ENCODE results near the gene GPR119.
"Not testable (repeated sequence)": the region's sequence is repeated elsewhere in the genome, so short reads cannot be mapped to it uniquely, and the experiment has no call there.

GPR119 gene

GRCh38 chrX:130385520-130385919, at the start of gene GPR119:
TSS of gene GPR119 (minus strand) at chrX:130385674. CDS start at chrX:130385447, 227 bp downstream.
- DNase-seq, result no peak

- not testable (repeated sequence) for DNase-seq
Measured at GRCh38 chrX:130429236-130429635, 43.8 kb upstream of the GPR119 start.

GRCh38 chrX:130426531-130426930, 41.1 kb upstream of the GPR119 start:
- DNase-seq, result no peak

- DNase-seq, result no peak
Measured at GRCh38 chrX:130419263-130419662, 33.8 kb upstream of the GPR119 start.

GRCh38 chrX:130418740-130419139, 33.3 kb upstream of the GPR119 start:
- no peak for DNase-seq

- no peak for DNase-seq
Measured at GRCh38 chrX:130418066-130418465, 32.6 kb upstream of the GPR119 start.

GRCh38 chrX:130416785-130417184, 31.3 kb upstream of the GPR119 start:
- DNase-seq, result no peak

- no peak for DNase-seq
Measured at GRCh38 chrX:130415201-130415600, 29.7 kb upstream of the GPR119 start.

GRCh38 chrX:130414800-130415199, 29.3 kb upstream of the GPR119 start:
- no peak for DNase-seq

GRCh38 chrX:130413415-130413814, 27.9 kb upstream of the GPR119 start:
- no peak for DNase-seq

GRCh38 chrX:130402208-130402684, 16.8 kb upstream of the GPR119 start:
- DNase-seq, result no peak

- DNase-seq, result peak; percentile 76
Measured at GRCh38 chrX:130401415-130402207, 16.1 kb upstream of the GPR119 start, which contains the start of gene RBMX2. TSS of gene RBMX2 (plus strand) at chrX:130401987. CDS start at chrX:130402033, 46 bp downstream.

- no peak for DNase-seq
Measured at GRCh38 chrX:130395341-130395740, 9.9 kb upstream of the GPR119 start.

- peak; percentile 26 for DNase-seq
Measured at GRCh38 chrX:130393451-130394074, 8.1 kb upstream of the GPR119 start.

GRCh38 chrX:130386408-130386808, 934 bp upstream of the GPR119 start:
- no peak for DNase-seq

- DNase-seq, result no peak
Measured at GRCh38 chrX:130378024-130378669, 7.3 kb downstream of the GPR119 start.

- DNase-seq, result no peak
Measured at GRCh38 chrX:130376077-130376476, 9.4 kb downstream of the GPR119 start.

GRCh38 chrX:130352050-130352449, 33.4 kb downstream of the GPR119 start:
- not testable (repeated sequence) for DNase-seq

GRCh38 chrX:130351567-130351966, 33.9 kb downstream of the GPR119 start:
- DNase-seq, result no peak

- no peak for DNase-seq
Measured at GRCh38 chrX:130347321-130347720, 38.2 kb downstream of the GPR119 start.

GRCh38 chrX:130343411-130343810, 42.1 kb downstream of the GPR119 start:
- no peak for DNase-seq

- DNase-seq, result no peak
Measured at GRCh38 chrX:130340271-130340670, 45.2 kb downstream of the GPR119 start.

- peak; percentile 83 for DNase-seq
Measured at GRCh38 chrX:130339408-130340222, 45.9 kb downstream of the GPR119 start, which contains the start of gene SLC25A14. TSS of gene SLC25A14 (plus strand) at chrX:130339919. CDS start at chrX:130340279, 360 bp downstream.

All from NCI-H146 (cell line).